ENCODE data around the gene MRPL49.

MRPL49 gene

DNA sequence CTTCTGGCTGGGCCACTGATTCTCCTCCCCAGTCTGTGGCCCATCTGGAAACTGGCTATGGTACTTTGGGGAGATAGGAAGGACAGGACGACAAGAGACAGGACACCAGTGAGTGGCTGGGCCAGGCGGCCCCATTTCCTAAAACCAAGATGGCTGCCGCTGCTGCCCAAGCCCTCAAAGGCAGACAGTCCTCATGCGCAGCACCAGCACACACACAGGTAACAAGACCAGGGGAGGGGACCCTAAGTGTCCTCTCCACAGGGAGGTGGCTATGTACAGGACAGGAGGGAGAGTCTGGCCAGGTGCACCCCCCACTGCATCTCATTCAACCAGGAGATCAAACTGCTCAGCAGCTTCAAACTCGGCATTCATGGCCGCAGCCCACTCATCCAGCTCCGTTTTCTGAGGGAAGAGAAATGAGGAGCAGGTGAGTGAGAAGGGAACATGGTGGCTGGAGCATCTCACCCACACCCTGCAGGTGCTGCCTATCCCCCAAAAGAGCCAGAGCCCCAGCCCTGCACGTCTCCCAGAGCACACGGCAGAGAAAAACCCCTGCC lies 43.3 kb upstream of the MRPL49 start:
- H2AFZ ChIP-seq (ENCODE audit: low read depth), result no peak overlapping the region
- H3K4me1 ChIP-seq (ENCODE audit: low read depth, poor library complexity, severe bottlenecking), result peaks cover 63% of the 10 kb centered on the region

DNA sequence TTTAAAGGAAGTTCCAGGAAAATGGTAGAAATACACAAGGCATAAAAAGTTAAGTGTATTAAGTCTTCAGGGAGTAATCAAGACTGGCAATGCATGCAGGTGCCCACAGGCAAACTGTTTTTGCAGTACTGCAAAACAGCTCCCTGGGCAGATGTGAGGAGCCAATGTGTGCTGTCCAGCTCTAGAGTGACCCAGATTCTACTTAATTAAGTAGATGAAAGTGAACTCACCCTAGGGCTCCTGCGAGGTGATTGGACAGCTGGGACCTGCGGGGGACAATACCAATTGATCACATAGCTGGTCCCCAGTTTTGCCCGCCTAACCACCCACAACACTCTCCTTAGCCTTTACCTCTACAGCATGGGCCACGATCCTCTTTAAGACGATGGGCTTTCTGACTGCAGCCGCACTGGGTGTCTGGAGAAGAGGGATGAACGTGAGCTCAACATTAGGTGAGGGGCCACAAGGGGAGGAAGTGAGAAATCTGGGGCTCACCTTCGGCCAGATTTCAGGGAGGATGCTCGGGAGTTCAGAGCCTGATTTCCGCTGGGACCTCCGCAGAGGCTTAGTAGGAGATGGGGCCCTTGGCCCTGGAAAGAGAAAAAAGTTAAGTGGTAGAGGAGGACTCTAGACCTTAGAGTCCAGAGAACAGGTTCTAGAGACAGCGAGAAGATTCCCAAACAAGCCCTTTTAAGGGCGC lies 38.8 kb upstream of the MRPL49 start:
- Histone ChIP-seq H2AFZ (ENCODE audit: low read depth) (peak overlapping the region; percentile 31; the same call in 1 of the 2 replicates), H3K36me3 (ENCODE audit: insufficient read depth) (0 out of 2 replicates have a peak, but pooled peaks cover 3% of the 10 kb centered on the region), H3K4me1 (ENCODE audit: low read depth, poor library complexity, severe bottlenecking) (peaks cover 79% of the 10 kb centered on the region), H3K9ac (peak overlapping the region; percentile 86), H3K4me2 (peak overlapping the region; percentile 100), H3K27ac (peak overlapping the region; percentile 74), H3K4me3 (IDR thresholded peaks at IDR 0.05; ENCODE audit: insufficient read depth, low read depth, low read length) (peak overlapping the region; percentile 59), H3K79me2 (ENCODE audit: insufficient read depth, low read depth) (peaks cover 73% of the 10 kb centered on the region), H3K27me3 (ENCODE audit: insufficient read depth, low read depth) (no peaks in the 10 kb centered on the region), H4K20me1 (ENCODE audit: insufficient read depth) (no peaks in the 10 kb centered on the region)
- no peak for TF ChIP-seq CTCF (conservative IDR thresholded peaks at IDR 0.05; ENCODE audit: low read depth, low read length)

More for the DNA sequence above, 43.3 kb upstream of the MRPL49 start:
- Histone ChIP-seq H4K20me1 (ENCODE audit: insufficient read depth) (no peaks in the 10 kb centered on the region), H3K79me2 (ENCODE audit: insufficient read depth, low read depth) (peaks cover 78% of the 10 kb centered on the region), H3K4me3 (IDR thresholded peaks at IDR 0.05; ENCODE audit: insufficient read depth, low read depth, low read length) (no peak overlapping the region), H3K27me3 (ENCODE audit: insufficient read depth, low read depth) (no peaks in the 10 kb centered on the region), H3K36me3 (ENCODE audit: insufficient read depth) (0 out of 2 replicates have a peak, but pooled peaks cover 3% of the 10 kb centered on the region), H3K4me2 (peak overlapping the region; percentile 47), H3K27ac (peak overlapping the region; percentile 60), H3K9ac (no peak overlapping the region; the same call in 1 of the 2 replicates)
- TF ChIP-seq CTCF (conservative IDR thresholded peaks at IDR 0.05; ENCODE audit: low read depth, low read length), result no peak

- Histone ChIP-seq H3K79me2 (ENCODE audit: insufficient read depth, low read depth) (peaks cover 66% of the 10 kb centered on the region), H4K20me1 (ENCODE audit: insufficient read depth) (no peaks in the 10 kb centered on the region), H3K9ac (peak within 1 kb of the TSS; percentile 86), H3K4me2 (peak within 1 kb of the TSS; percentile 100), H3K4me3 (IDR thresholded peaks at IDR 0.05; ENCODE audit: insufficient read depth, low read depth, low read length) (peak within 1 kb of the TSS; percentile 59), H3K36me3 (ENCODE audit: insufficient read depth) (0 out of 2 replicates have a peak, but pooled peaks cover 3% of the 10 kb centered on the region), H3K27me3 (ENCODE audit: insufficient read depth, low read depth) (no peaks in the 10 kb centered on the region), H2AFZ (ENCODE audit: low read depth) (peak within 1 kb of the TSS; percentile 31; the same call in 1 of the 2 replicates), H3K27ac (peak within 1 kb of the TSS; percentile 74), H3K4me1 (ENCODE audit: low read depth, poor library complexity, severe bottlenecking) (peaks cover 79% of the 10 kb centered on the region)
- TF ChIP-seq CTCF (conservative IDR thresholded peaks at IDR 0.05; ENCODE audit: low read depth, low read length), result no peak
Measured at GRCh38 chr11:65083834-65084597, 38.1 kb upstream of the MRPL49 start, which contains the start of the genes CDCA5 and ZFPL1. CDCA5 (minus strand) TSS chr11:65084040; CDS start chr11:65083978, 62 bp downstream. ZFPL1 (plus strand) TSS chr11:65084222; CDS start chr11:65084699, 477 bp downstream.

- H3K4me3 ChIP-seq (IDR thresholded peaks at IDR 0.05; ENCODE audit: insufficient read depth, low read depth, low read length), result no peak overlapping the region
- peaks cover 58% of the 10 kb centered on the region for H3K79me2 ChIP-seq (ENCODE audit: insufficient read depth, low read depth)
- no peaks in the 10 kb centered on the region for H3K36me3 ChIP-seq (ENCODE audit: insufficient read depth)
- H4K20me1 ChIP-seq (ENCODE audit: insufficient read depth), result no peaks in the 10 kb centered on the region
- H3K27ac ChIP-seq, result no peak overlapping the region; the same call in 1 of the 2 replicates
- peak overlapping the region; percentile 86 for H3K9ac ChIP-seq
- H3K4me1 ChIP-seq (ENCODE audit: low read depth, poor library complexity, severe bottlenecking), result peaks cover 79% of the 10 kb centered on the region
- no peak overlapping the region for H2AFZ ChIP-seq (ENCODE audit: low read depth)
- no peaks in the 10 kb centered on the region for H3K27me3 ChIP-seq (ENCODE audit: insufficient read depth, low read depth)
- H3K4me2 ChIP-seq, result peak overlapping the region; percentile 87
- TF ChIP-seq CTCF (conservative IDR thresholded peaks at IDR 0.05; ENCODE audit: low read depth, low read length), result no peak
Measured at GRCh38 chr11:65084598-65085375, 37.3 kb upstream of the MRPL49 start.

Measured in KMS-11 (cell line).